ENCODE results near the gene CAV1. TPM values are rescaled to one million over a fixed set of nuclear protein-coding genes. Genes with fewer than 3 reads are reported as not detected.

The CAV1 gene
- total and polyA plus RNA-seq, 7 donors: 57.6 to 120 (median 68.1) TPM

- Histone ChIP-seq H3K9me3 (no peaks in the 10 kb centered on the region), H3K4me1 (peaks cover 6% of the 10 kb centered on the region), H3K36me3 (ENCODE audit: insufficient read depth in 1 of 2, low read depth in 1 of 2) (peaks cover 0 to 3% of the 10 kb centered on the region in 2 donors), H3K27ac (no peak overlapping the region), H3K27me3 (ENCODE audit: insufficient read depth in 3 of 3, low read length in 2 of 3) (no peaks in the 10 kb centered on the region), H3K4me3 (no peak overlapping the region)
- intact Hi-C loops (cut with DNase I): no loop called here
- ATAC-seq (no peak), DNase-seq (no peak)
- 64 to 82% (median 79%) methylated on average over 2 of the region's 2 CpGs for WGBS, 3 donors
- no peak for TF ChIP-seq CTCF (IDR thresholded peaks at IDR 0.05)
Observed at GRCh38 chr7:116538138-116538537, 13.3 kb downstream of the CAV1 start.

- intact Hi-C loops (cut with DNase I): no loop called here
Observed at GRCh38 chr7:116539879-116540278, 15.0 kb downstream of the CAV1 start.

GRCh38 chr7:116540743-116541142 is 15.9 kb downstream of the CAV1 start:
- no peak for DNase-seq
- no peak for TF ChIP-seq CTCF (IDR thresholded peaks at IDR 0.05)
- Histone ChIP-seq H3K27ac (no peak overlapping the region), H3K36me3 (ENCODE audit: insufficient read depth in 1 of 2, low read depth in 1 of 2) (peaks cover 0 to 3% of the 10 kb centered on the region in 2 donors), H3K4me3 (no peak overlapping the region), H3K27me3 (ENCODE audit: insufficient read depth in 3 of 3, low read length in 2 of 3) (no peaks in the 10 kb centered on the region), H3K4me1 (peaks cover 6% of the 10 kb centered on the region), H3K9me3 (no peaks in the 10 kb centered on the region)
- no peak for ATAC-seq
- intact Hi-C loops (cut with DNase I): no loop called here

More at GRCh38 chr7:116539879-116540278, 15.0 kb downstream of the CAV1 start:
- WGBS, 3 donors: 76 to 81% (median 78%) methylated on average over 3 of the region's 3 CpGs
- Histone ChIP-seq H3K36me3 (ENCODE audit: insufficient read depth in 1 of 2, low read depth in 1 of 2) (peaks cover 0 to 3% of the 10 kb centered on the region in 2 donors), H3K27ac (no peak overlapping the region), H3K4me3 (no peak overlapping the region), H3K9me3 (no peaks in the 10 kb centered on the region), H3K4me1 (peaks cover 6% of the 10 kb centered on the region), H3K27me3 (ENCODE audit: insufficient read depth in 3 of 3, low read length in 2 of 3) (no peaks in the 10 kb centered on the region)
- DNase-seq: no peak
- ATAC-seq: no peak
- no peak for TF ChIP-seq CTCF (IDR thresholded peaks at IDR 0.05)

GRCh38 chr7:116541951-116542350 is 17.1 kb downstream of the CAV1 start:
- DNase-seq: no peak
- Histone ChIP-seq H3K27ac (no peak overlapping the region), H3K9me3 (no peaks in the 10 kb centered on the region), H3K36me3 (ENCODE audit: insufficient read depth in 1 of 2, low read depth in 1 of 2) (peaks cover 0 to 3% of the 10 kb centered on the region in 2 donors), H3K4me1 (peaks cover 6% of the 10 kb centered on the region), H3K4me3 (no peak overlapping the region), H3K27me3 (ENCODE audit: insufficient read depth in 3 of 3, low read length in 2 of 3) (no peaks in the 10 kb centered on the region)
- 73 to 76% (median 75%) methylated on average over 3 of the region's 3 CpGs for WGBS, 3 donors
- no peak for ATAC-seq
- intact Hi-C loops (cut with DNase I): no loop called here
- TF ChIP-seq CTCF (IDR thresholded peaks at IDR 0.05): no peak

- 59 to 79% (median 62%) methylated on average over 2 of the region's 2 CpGs for WGBS, 3 donors
- intact Hi-C loops (cut with DNase I): no loop called here
- no peak for TF ChIP-seq CTCF (IDR thresholded peaks at IDR 0.05)
- no peak overlapping the region for H3K27ac ChIP-seq
- H3K4me1 ChIP-seq: peaks cover 6% of the 10 kb centered on the region
- H3K27me3 ChIP-seq (ENCODE audit: insufficient read depth in 3 of 3, low read length in 2 of 3): no peaks in the 10 kb centered on the region
- peaks cover 0 to 3% of the 10 kb centered on the region in 2 donors for H3K36me3 ChIP-seq (ENCODE audit: insufficient read depth in 1 of 2, low read depth in 1 of 2)
- ATAC-seq: no peak
- H3K9me3 ChIP-seq: no peaks in the 10 kb centered on the region
- no peak for DNase-seq
- no peak overlapping the region for H3K4me3 ChIP-seq
Observed at GRCh38 chr7:116542618-116543017, 17.8 kb downstream of the CAV1 start.

All from psoas muscle (tissue), 8 donors.